HepG2 (cell line): Measurements from ENCODE around the gene OAF. TPM values are rescaled to one million over a fixed set of nuclear protein-coding genes. Genes with fewer than 3 reads are reported as not detected.

Source experiments
- ATAC-seq: fragments of 200-7000 bp; cut with Tn5 transposase; 3 replicates; pipeline ENCODE4 v1.9.1; 2020; ENCODE audit warnings: mild to moderate bottlenecking, moderate library complexity
- BruUV-seq: library from RNA; stranded (reverse); fragments of 400-500 nt; replicated peaks from 2 replicates; lab custom pipeline; 2021; lab: Mats Ljungman, UMichigan
- CTCF ChIA-PET: fragments of 300-600 bp; formaldehyde crosslinking; extraction: SDS; loops from one replicate; lab custom pipeline; 2021; ENCODE audit warnings: low total read pairs, inconsistent platforms, low intra/inter-chr PET ratio; lab: Yijun Ruan, JAX
- POLR2A ChIA-PET: fragments of 350-600 bp; sonication (Branson Sonifier 250); formaldehyde crosslinking; loops from one replicate; lab custom pipeline; 2020; ENCODE audit warnings: antibody characterized with exemption, inconsistent platforms; lab: Yijun Ruan, JAX
- DNase-seq: peaks from one replicate; pipeline ENCODE4 v3.0.0-alpha.2; 2015; ENCODE audit warnings: low spot score
- FAIRE-seq: peaks from 3 replicates; lab custom pipeline; 2011; peaks lifted over from hg19 to GRCh38; lab: Jason Lieb, UNC
- H2AFZ ChIP-seq: one replicate; pipeline ENCODE4 v1.6.1; 2011; ENCODE audit warnings: low read length, inconsistent platforms
- H3K27ac ChIP-seq: fragments of 300-600 bp; 3 replicates; pipeline ENCODE4 v1.8.0; 2011; ENCODE audit warnings: mixed run types, mild to moderate bottlenecking, mixed read lengths, low read length, inconsistent platforms; ENCODE audit not compliant: insufficient read depth; ENCODE audit errors: extremely low read length
- H3K27me3 ChIP-seq, 2 experiments: fragments of 200-600 bp in 1 of 2; 2 replicates in 1 of 2; 3 replicates in 1 of 2; pipeline versions ENCODE4 v1.6.0 to v1.8.0; 2011; ENCODE audit warnings: low read length in 2 of 2, mild to moderate bottlenecking in 2 of 2, moderate library complexity in 2 of 2, inconsistent platforms in 1 of 2; ENCODE audit not compliant: insufficient read depth in 2 of 2, control insufficient read depth in 1 of 2
- H3K36me3 ChIP-seq, 2 experiments: fragments of 200-600 bp in 1 of 2; replicated peaks in 1 of 2; 2 replicates in 1 of 2; 3 replicates in 1 of 2; pipeline versions ENCODE4 v1.5.1 to v1.8.0; 2011; ENCODE audit warnings: low read length in 2 of 2, inconsistent platforms in 1 of 2; ENCODE audit not compliant: insufficient read depth in 2 of 2, control insufficient read depth in 1 of 2
- H3K4me1 ChIP-seq: 2 replicates; pipeline ENCODE4 v1.5.1; 2012; ENCODE audit warnings: low read length, inconsistent platforms; ENCODE audit not compliant: insufficient read depth
- H3K4me2 ChIP-seq: 2 replicates; pipeline ENCODE4 v1.6.0; 2011; ENCODE audit warnings: low read depth, low read length, inconsistent platforms
- H3K4me3 ChIP-seq, 3 experiments: fragments of 200-600 bp in 1 of 3; sonication (generic), shearing (Covaris generic) in 1 of 3; replicated peaks in 1 of 3; 2 replicates each; pipeline ENCODE4 v1.5.1; 2011 to 2016; ENCODE audit warnings: low read length in 3 of 3, inconsistent platforms in 2 of 3, low read depth in 2 of 3, mild to moderate bottlenecking in 2 of 3, control low read depth in 1 of 3, mixed read lengths in 1 of 3; ENCODE audit not compliant: insufficient read depth in 1 of 3
- H3K79me2 ChIP-seq: one replicate; pipeline ENCODE4 v1.6.1; 2011; ENCODE audit warnings: low read length, inconsistent platforms; ENCODE audit not compliant: insufficient read depth
- H3K9ac ChIP-seq: 2 replicates; pipeline ENCODE4 v1.6.0; 2011; ENCODE audit warnings: mild to moderate bottlenecking, low read depth, low read length, inconsistent platforms; ENCODE audit not compliant: insufficient read depth
- H3K9me3 ChIP-seq: 2 replicates; pipeline ENCODE4 v1.5.1; 2012; ENCODE audit warnings: mild to moderate bottlenecking, low read length
- H4K20me1 ChIP-seq: 2 replicates; pipeline ENCODE4 v1.6.0; 2011; ENCODE audit warnings: inconsistent platforms, mild to moderate bottlenecking, low read length, moderate library complexity; ENCODE audit not compliant: insufficient read depth
- HOXD1 ChIP-seq: sonication (generic); formaldehyde crosslinking; IDR thresholded peaks from 2 replicates; pipeline ENCODE4 v1.5.0; 2020; ENCODE audit warnings: missing genetic modification reagents
- IKZF5 ChIP-seq: IDR thresholded peaks from 2 replicates; pipeline ENCODE4 v1.6.1; 2018; ENCODE audit warnings: missing genetic modification reagents, mild to moderate bottlenecking, missing compliant biosample characterization
- KDM6A ChIP-seq: IDR thresholded peaks from 2 replicates; pipeline ENCODE4 v1.6.1; 2016; ENCODE audit warnings: low read depth
- PHF21A ChIP-seq: sonication (generic); formaldehyde crosslinking; IDR thresholded peaks from 2 replicates; pipeline ENCODE4 v1.5.0; 2020; ENCODE audit warnings: mild to moderate bottlenecking, missing genetic modification reagents
- SNAPC2 ChIP-seq: sonication (generic); formaldehyde crosslinking; IDR thresholded peaks from 2 replicates; pipeline ENCODE4 v1.8.1; 2022; ENCODE audit warnings: mild to moderate bottlenecking, missing genetic modification reagents
- SRY ChIP-seq: sonication (generic); formaldehyde crosslinking; IDR thresholded peaks from 2 replicates; pipeline ENCODE4 v1.8.0; 2022; ENCODE audit warnings: mild to moderate bottlenecking, missing genetic modification reagents
- ZNF460 ChIP-seq: sonication (generic); formaldehyde crosslinking; IDR thresholded peaks from 2 replicates; pipeline ENCODE4 v1.5.1; 2020; ENCODE audit warnings: missing genetic modification reagents, mild to moderate bottlenecking, borderline replicate concordance
- ZNF563 ChIP-seq: sonication (generic); formaldehyde crosslinking; IDR thresholded peaks from 2 replicates; pipeline ENCODE4 v1.8.0; 2022; ENCODE audit warnings: mild to moderate bottlenecking, moderate library complexity, missing genetic modification reagents
- ZNF687 ChIP-seq: sonication (generic); formaldehyde crosslinking; IDR thresholded peaks from 2 replicates; pipeline ENCODE4 v1.5.1; 2020; ENCODE audit warnings: mild to moderate bottlenecking, missing genetic modification reagents, moderate library complexity
- ZNF768 ChIP-seq: sonication (generic); formaldehyde crosslinking; IDR thresholded peaks from 2 replicates; pipeline ENCODE4 v1.4.0; 2020; ENCODE audit warnings: missing genetic modification reagents
- WGBS: methylation state at CpG from one replicate; pipeline ENCODE4 v1.1.6; 2017; ENCODE audit warnings: low lambda C conversion rate; 5-methylcytosine and 5-hydroxymethylcytosine counted together
- in situ Hi-C: cut with HindIII; loops from 2 replicates; pipeline ENCODE4 v1.10.0; 2017; ENCODE audit warnings: low pct_unique_long_range_greater_than_20kb; ENCODE audit not compliant: extremely low pct_ligation_motif_present
- intact Hi-C: fragments of 100-400 bp; cut with micrococcal nuclease; formaldehyde crosslinking; loops from one replicate; pipeline ENCODE4 v1.10.0; 2022; ENCODE audit not compliant: unreplicated experiment
- polyA plus RNA-seq, 8 experiments: library from polyadenylated mRNA; depleted of rRNA in 3 of 8; stranded (reverse) in 7 of 8; unstranded in 1 of 8; fragments of >200 nt; fragmentation: Illumina TruSeq in 4 of 8; extraction: Trizol in 4 of 8; gene quantifications; 2 replicates each; pipeline versions ENCODE4 v1.2.1 to v1.2.3, GENCODE V29; 2011 to 2016; ENCODE audit warnings: low read depth in 4 of 8, missing spikeins in 1 of 8, mixed read lengths in 1 of 8; ENCODE audit not compliant: insufficient read depth in 1 of 8
- total RNA-seq, 5 experiments: library from RNA; depleted of rRNA; stranded (reverse); fragments of >200 nt; fragmentation: Illumina TruSeq; extraction: Trizol; gene quantifications; 2 replicates each; pipeline ENCODE4 v1.2.3, GENCODE V29; 2016; ENCODE audit warnings: low read depth in 1 of 5
- TF ChIP-seq, protein P1 (sequence below): sonication (generic); formaldehyde crosslinking; conservative IDR thresholded peaks from 2 replicates; pipeline ENCODE4 v1.4.0; 2020; ENCODE audit warnings: missing genetic modification reagents
- TF ChIP-seq, protein P2 (sequence below), 2 experiments: sonication (generic) in 1 of 2; formaldehyde crosslinking in 1 of 2; IDR thresholded peaks; 2 replicates each; pipeline versions ENCODE4 v1.5.1 to v1.6.1; 2011 to 2020; ENCODE audit warnings: borderline replicate concordance in 1 of 2, low read depth in 1 of 2, low read length in 1 of 2, mild to moderate bottlenecking in 1 of 2, missing genetic modification reagents in 1 of 2, moderate library complexity in 1 of 2
- TF ChIP-seq, protein P3 (sequence below): sonication (generic); formaldehyde crosslinking; conservative IDR thresholded peaks from 2 replicates; pipeline ENCODE4 v1.4.0; 2020; ENCODE audit warnings: missing genetic modification reagents

Gene OAF
- total and polyA plus RNA-seq, 2 of the 13 experiments (the other 11 are each of a cell fraction or from before 2014, with no cell fraction given) = 63.7 to 94.6 TPM

GRCh38 chr11:120201653-120202052 is 9.2 kb upstream of the OAF start (continued):
- TF ChIP-seq, protein P1, sequence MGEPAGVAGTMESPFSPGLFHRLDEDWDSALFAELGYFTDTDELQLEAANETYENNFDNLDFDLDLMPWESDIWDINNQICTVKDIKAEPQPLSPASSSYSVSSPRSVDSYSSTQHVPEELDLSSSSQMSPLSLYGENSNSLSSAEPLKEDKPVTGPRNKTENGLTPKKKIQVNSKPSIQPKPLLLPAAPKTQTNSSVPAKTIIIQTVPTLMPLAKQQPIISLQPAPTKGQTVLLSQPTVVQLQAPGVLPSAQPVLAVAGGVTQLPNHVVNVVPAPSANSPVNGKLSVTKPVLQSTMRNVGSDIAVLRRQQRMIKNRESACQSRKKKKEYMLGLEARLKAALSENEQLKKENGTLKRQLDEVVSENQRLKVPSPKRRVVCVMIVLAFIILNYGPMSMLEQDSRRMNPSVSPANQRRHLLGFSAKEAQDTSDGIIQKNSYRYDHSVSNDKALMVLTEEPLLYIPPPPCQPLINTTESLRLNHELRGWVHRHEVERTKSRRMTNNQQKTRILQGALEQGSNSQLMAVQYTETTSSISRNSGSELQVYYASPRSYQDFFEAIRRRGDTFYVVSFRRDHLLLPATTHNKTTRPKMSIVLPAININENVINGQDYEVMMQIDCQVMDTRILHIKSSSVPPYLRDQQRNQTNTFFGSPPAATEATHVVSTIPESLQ (CRISPR knock-in tag) = no peak
- TF ChIP-seq, protein P2, sequence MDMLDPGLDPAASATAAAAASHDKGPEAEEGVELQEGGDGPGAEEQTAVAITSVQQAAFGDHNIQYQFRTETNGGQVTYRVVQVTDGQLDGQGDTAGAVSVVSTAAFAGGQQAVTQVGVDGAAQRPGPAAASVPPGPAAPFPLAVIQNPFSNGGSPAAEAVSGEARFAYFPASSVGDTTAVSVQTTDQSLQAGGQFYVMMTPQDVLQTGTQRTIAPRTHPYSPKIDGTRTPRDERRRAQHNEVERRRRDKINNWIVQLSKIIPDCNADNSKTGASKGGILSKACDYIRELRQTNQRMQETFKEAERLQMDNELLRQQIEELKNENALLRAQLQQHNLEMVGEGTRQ (IDR thresholded peaks at IDR 0.05; ENCODE audit: low read depth, low read length) = no peak
- TF ChIP-seq, protein P2 (CRISPR knock-in tag; IDR thresholded peaks at IDR 0.05; ENCODE audit: borderline replicate concordance) = no peak
- TF ChIP-seq SRY (no peak), PHF21A (no peak)

DNA sequence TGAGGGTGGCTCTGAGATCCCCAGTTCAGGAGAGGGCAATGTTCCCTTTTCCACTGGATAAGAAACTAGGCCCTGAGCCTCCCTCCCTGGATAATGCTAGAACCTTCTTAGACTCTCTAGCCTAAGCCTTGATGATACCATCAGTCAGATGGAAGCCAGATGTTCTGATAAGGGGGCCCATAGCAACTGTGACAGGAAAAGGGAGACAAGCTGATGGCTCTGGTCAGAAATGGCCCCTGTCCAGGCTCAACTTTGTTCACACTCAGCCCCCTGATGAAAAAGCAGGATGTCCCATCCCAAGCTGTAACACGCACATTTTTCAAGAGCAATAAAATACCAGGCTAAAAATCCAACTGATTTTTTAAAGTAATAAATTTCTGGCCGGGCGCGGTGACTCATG is 7.2 kb upstream of the OAF start:
- no TSS peak for BruUV-seq
- TF ChIP-seq ZNF460 (CRISPR knock-in tag) (no peak), ZNF768 (CRISPR knock-in tag) (no peak), ZNF687 (CRISPR knock-in tag) (no peak), IKZF5 (CRISPR knock-in tag) (no peak), HOXD1 (CRISPR knock-in tag) (no peak), SNAPC2 (CRISPR knock-in tag) (no peak), ZNF563 (CRISPR knock-in tag) (no peak), KDM6A (CRISPR knock-in tag) (no peak)
- TF ChIP-seq, protein P3, sequence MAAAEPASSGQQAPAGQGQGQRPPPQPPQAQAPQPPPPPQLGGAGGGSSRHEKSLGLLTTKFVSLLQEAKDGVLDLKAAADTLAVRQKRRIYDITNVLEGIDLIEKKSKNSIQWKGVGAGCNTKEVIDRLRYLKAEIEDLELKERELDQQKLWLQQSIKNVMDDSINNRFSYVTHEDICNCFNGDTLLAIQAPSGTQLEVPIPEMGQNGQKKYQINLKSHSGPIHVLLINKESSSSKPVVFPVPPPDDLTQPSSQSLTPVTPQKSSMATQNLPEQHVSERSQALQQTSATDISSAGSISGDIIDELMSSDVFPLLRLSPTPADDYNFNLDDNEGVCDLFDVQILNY = no peak

More for the DNA sequence above, 7.2 kb upstream of the OAF start:
- Histone ChIP-seq H3K9me3 (no peaks in the 10 kb centered on the region), H3K4me1 (peaks cover 87% of the 10 kb centered on the region), H3K9ac (no peak overlapping the region), H3K79me2 (no peaks in the 10 kb centered on the region), H3K27ac (no peak overlapping the region), H3K4me3 (no peak overlapping the region), H3K27me3 (no peaks in the 10 kb centered on the region), H4K20me1 (no peaks in the 10 kb centered on the region), H3K36me3 (no peaks in the 10 kb centered on the region), H2AFZ (no peak overlapping the region), H3K4me2 (no peak overlapping the region)
- DNase-seq = no peak
- in situ Hi-C loops = no loop called here
- no peak for FAIRE-seq
- ChIA-PET CTCF (no interaction called here), POLR2A (interaction anchor here (2.3 kb wide), 1 partner anchor 19 kb away, joined by 6 read pairs; no protein-coding TSS in a partner anchor)
- intact Hi-C loops = no loop called here
- 100% methylated on average over 4 of the region's 4 CpGs for WGBS
- no peak for ATAC-seq
